ENCODE data around the gene SDC3.

The SDC3 gene

GRCh38 chr1:30888975-30889374 is 19.6 kb downstream of the SDC3 start:
- DNase-seq (ENCODE audit: low read depth): no peak

GRCh38 chr1:30888391-30888790 is 20.2 kb downstream of the SDC3 start:
- no peak for DNase-seq (ENCODE audit: low read depth)

- no peak for DNase-seq (ENCODE audit: low read depth)
Observed at GRCh38 chr1:30887485-30888315, 20.9 kb downstream of the SDC3 start.

DNA sequence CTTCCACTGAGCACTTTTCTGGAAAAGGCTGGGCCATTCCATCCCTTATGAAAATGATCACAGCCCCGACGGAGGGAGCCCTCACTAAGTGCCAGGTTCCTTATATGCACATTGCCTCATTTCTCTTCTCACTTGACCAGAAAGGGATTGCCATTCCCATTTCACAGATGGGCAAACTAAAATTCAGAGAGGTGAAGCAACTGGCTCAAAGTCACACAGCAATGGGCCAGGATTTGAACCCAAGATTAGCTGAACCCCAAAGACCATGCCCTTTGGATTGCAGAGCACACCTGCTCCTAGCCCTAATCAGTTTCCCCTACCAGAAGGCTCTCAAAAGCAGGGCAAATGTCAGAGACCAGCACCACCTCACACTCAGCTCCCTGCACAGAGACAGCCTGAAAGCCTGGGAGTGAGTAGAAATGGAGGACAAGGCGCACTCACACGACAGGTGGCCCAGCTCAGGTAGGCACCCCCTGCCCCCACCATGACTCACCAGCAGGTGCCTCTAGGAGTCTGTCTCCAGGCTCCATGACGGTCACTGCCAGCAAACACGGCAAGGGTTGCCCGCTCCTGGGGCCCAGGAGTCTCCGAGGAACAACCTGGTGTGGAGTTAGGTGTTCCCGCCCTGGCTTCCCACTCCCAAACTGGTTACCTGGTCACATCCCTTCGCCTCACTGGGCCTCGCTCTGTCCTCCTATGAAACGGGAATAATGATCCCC is 21.7 kb downstream of the SDC3 start:
- no peak for DNase-seq (ENCODE audit: low read depth)

GRCh38 chr1:30885570-30886522 is 22.7 kb downstream of the SDC3 start:
- DNase-seq (ENCODE audit: low read depth): no peak

DNA sequence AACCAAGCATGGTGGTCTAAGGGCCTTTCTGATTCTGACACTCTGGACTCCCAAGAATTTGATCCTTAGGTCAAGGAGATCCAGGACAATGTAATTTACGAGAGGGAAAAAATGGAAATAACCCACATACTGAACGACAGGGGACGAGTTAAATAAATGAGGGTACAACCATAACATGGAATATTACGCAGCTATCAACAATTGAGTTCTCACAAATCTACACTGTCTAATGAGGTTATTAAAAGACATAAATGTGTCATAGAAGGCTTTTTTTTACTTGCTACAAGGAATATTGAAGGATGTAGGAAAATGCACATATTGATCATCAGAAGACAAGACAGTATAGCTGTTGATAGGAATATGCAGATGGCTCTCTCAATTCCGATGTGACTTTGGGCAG is 23.8 kb downstream of the SDC3 start:
- DNase-seq (ENCODE audit: low read depth): no peak

DNA sequence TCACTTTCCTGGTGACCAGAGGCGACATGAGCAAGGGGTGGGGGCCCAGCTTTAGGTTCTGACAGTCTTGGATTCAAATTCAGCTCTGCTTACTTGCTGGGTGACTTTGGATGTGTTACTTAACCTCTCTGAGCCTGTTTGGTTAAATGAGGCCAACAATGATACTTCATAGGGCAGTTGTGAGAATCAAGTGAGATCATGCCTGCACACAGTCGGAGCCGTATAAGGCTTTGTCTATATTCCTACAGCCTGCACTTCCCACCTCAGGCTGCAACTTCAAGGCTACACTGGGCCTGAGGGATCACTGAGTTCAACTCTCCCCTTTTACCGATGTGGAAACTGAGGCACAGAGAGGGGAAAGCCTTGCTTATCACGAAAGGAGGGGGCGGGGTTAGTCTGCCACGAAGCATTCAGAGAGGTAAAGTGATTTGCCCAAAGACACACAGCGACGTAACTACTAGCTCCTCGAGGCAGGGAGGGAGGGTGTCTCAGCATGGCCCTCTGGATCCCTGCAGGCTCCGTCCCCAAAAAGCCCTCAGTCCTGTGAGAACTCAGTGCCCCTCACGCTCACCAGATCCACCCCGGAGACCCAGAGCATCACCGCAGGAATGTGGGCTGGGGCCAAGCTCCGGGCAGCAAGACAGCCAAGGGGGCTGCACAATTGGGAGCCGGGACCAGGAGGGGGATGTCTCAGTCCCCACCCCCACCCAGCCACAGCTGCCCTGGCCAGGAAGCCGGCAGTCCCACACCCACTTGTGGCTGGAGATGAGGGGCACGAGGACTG is 25.0 kb downstream of the SDC3 start:
- DNase-seq (ENCODE audit: low read depth): no peak

DNA sequence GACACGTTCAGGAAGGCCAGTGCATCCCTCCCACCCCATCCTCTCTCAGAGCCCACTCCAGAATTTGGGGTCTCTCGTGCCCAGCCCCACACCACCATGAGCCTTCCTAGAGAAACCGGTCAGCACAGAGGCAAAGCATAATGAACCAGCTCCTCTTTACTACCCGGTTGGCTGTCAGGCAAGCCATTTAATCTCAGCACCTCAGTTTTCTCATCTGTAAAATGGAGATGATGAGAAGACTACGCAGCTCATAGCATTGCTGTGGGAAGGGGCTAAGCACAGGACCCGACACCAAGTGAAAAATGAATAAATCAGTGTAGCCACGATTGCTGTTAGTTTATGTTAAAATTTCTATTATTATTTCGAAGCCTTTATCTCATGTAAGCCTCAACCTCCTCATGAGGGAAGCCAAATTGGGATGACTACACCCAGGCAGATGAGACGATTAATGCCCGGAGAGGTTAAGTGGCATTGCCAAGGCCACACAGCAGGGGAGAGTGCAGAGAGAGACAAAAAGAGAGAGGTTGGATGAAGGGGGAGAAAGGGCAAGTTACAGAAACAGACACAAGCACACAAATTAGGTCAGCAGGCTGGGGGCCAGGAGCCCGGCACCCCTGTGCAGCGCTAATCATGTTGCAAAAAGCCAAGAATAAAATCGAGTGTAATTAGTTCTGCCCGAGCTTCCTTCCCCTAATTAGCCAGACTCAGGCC is 25.7 kb downstream of the SDC3 start:
- no peak for DNase-seq (ENCODE audit: low read depth)

DNA sequence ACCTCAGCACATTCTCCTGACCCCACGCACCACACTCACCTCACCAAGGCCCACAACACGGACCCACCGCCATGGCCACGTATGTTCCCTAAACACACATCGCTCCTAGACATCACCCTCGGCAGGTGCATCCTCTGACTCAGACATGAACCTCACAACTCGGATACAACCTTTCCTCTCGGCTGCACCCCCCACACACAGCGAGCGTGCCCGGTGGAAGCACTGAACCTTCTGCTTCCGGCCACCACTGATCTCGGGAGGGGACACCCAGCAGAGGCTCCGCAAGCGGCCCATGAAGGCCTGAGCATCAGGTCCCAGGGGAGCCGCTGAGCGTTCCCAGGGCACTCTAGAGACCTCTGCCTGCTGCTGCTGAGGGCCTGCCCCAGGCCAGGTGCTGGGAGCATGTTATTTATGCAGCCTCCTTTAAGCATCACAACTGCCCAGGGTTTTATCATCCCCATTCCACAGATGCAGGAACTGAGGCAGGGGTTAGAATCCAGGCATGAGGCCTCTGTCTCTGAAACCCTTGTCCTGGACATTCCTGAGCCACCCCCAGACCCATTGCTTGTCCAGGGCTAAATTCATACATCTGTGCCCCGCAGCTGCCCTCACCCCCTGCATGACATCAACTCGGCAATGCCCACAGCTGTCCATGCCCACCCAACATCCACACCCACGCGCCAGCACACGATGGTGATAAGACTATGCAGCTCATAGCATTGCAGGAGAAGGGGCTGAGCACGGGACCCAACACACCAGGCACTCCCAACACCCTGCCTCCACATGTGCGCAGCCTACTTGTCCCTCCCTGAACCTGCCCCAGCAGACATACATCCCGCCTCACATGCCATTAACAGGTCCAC is 27.0 kb downstream of the SDC3 start:
- no peak for DNase-seq (ENCODE audit: low read depth)

DNA sequence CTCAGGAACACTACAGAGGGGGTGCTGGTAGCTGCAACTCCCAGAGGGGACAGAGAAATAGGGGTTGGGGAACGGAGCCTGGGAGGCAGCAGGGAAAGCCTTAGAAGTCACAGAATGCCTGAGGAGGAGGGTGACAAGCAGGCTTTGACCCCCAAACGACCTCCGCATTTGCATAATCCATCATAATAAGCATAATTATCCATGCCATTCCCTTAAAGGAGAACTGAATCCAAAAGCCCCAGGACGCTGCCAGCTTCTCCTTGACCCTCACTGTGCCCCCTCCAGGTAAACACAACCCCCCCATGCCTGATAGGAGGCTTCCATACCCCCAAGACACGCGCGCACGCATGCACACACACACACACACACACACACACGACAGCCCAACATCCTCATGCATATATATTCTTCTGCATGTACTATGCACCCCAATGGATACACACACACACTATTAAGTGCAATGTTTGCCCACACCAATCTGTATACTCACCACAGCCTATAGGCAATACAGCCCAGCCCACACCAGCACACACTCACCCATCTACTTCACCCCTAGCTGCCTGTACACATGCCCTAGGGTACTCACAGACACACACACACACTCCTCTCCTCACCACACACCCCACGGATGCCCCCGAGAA is 27.8 kb downstream of the SDC3 start:
- DNase-seq (ENCODE audit: low read depth): no peak

- no peak for DNase-seq (ENCODE audit: low read depth)
Observed at GRCh38 chr1:30879940-30880677, 28.4 kb downstream of the SDC3 start.

DNA sequence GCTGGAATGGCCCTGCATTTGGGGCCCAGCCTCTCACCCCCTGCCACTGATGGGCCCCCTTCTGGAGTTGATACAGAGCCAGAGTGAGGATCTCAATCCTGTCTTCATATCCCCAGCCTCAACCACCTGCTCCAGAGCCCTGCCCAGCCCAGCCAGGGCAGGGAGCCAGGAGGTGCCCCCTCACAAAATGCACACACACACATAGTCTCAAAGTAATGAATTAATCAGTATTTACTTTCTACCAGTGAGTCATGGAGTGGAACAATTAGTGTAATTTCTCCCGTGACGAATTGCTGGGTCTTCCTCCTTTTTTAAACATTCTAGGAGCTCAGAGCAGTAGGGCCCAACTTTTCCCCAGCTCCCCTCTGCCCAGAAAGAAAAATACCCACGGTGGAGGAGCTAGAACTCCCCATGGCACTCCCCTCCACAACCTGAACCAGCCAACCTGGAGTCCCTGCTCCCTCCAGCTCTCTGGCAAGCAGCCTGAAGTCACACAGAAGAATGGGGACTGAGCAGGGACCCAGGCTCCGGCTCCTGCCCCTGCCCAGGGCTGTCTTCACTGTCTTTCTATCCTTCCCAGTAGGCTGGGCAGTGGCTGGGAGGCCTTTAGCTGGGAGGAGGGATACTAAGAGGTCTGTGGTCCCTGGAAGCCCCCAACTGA is 29.3 kb downstream of the SDC3 start:
- no peak for DNase-seq (ENCODE audit: low read depth)

GRCh38 chr1:30878559-30878958 is 30.0 kb downstream of the SDC3 start:
- DNase-seq (ENCODE audit: low read depth): no peak

- DNase-seq (ENCODE audit: low read depth): no peak
Observed at GRCh38 chr1:30878016-30878415, 30.5 kb downstream of the SDC3 start.

- DNase-seq (ENCODE audit: low read depth): no peak
Observed at GRCh38 chr1:30877205-30877912, 31.2 kb downstream of the SDC3 start.

- no peak for DNase-seq (ENCODE audit: low read depth)
Observed at GRCh38 chr1:30876451-30877204, 31.9 kb downstream of the SDC3 start.

DNA sequence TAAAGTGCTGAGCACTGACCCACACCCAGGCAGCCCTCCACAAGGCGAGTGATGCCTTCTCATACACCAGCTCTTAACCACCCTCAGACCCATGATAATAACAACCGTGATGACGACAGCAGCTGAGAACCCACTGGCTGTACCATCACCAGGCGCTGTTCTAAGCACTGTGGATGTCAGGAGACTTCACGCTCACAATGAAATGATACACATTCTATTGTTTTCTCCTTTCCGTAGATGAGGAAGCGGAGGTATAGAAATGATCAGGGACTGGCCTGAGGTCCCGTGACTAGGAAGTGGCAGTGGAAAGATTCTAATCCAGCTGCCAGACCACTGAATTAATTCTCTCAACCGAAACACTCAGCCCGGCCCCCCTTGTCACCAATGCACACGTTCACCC is 32.6 kb downstream of the SDC3 start:
- DNase-seq (ENCODE audit: low read depth): no peak

Measured in stimulated activated CD8-positive, alpha-beta memory T cell treated with anti-CD3 and anti-CD28 coated beads, Interleukin-15, amount 100 ng/mL, for 1 hour (primary cell).